Fibroblast of pulmonary artery (primary cell): Measurements from ENCODE around the gene POGLUT2.

ENCODE experiments used
- DNase-seq: peaks from one replicate; pipeline ENCODE4 v3.0.0-alpha.2; 2010; ENCODE audit warnings: low read depth
- H3K4me3 ChIP-seq: replicated peaks from 2 replicates; pipeline ENCODE4 v1.5.1; 2011; ENCODE audit warnings: low read depth, mild to moderate bottlenecking, control low read depth, low read length, moderate library complexity
- CTCF ChIP-seq: IDR thresholded peaks from 2 replicates; pipeline ENCODE4 v1.5.1; 2011; ENCODE audit warnings: mild to moderate bottlenecking, control low read depth, low read length, inconsistent platforms; ENCODE audit errors: missing control alignments

The POGLUT2 gene

GRCh38 chr13:102805680-102806079 is 6.9 kb upstream of the POGLUT2 start:
- DNase-seq, result no peak
- TF ChIP-seq CTCF, result no peak
- H3K4me3 ChIP-seq, result no peak overlapping the region

GRCh38 chr13:102800145-102801041 is 1.6 kb upstream of the POGLUT2 start:
- peak overlapping the region; percentile 89 for H3K4me3 ChIP-seq

DNA sequence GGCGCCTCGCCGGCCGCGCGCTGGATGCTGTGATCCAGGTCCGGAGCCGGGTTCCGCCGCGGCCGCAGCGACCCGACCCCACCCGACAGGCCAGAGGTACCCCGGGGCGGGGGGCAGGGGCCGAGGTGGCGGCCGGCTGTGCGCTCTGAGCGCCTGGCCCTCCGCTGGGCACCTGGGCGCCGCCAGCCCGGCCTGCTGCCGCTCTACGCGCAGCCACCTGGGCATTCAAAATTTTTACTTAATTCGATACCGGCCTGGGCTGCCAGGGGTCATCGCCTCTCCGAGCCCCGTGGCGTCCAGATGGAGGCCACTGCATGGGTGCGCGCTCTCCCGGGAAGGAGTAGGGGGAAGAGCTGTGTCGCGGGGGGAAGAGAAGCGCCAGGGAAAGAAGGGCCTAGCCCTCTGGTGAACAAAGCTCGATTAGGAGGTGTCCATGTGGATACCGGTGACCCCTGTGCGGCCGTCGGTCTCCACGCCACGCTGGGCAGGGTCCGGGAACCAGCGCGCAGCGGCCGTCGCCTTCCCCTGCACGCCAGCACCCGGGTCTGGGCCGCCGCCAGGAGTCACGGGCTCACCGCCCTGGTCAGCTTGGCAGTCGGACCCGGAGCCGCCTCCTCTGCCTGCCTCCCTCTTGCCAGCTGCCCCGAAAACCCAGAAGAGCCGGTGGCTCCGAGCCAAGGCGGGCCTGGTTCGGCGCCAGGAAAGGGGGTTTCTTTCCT is 809 bp upstream of the POGLUT2 start:
- peak; percentile 19 for DNase-seq
- no peak for TF ChIP-seq CTCF
- peak overlapping the region; percentile 89 for H3K4me3 ChIP-seq

More at GRCh38 chr13:102800145-102801041, 1.6 kb upstream of the POGLUT2 start:
- peak; percentile 55 for TF ChIP-seq CTCF
- peak; percentile 76 for DNase-seq

DNA sequence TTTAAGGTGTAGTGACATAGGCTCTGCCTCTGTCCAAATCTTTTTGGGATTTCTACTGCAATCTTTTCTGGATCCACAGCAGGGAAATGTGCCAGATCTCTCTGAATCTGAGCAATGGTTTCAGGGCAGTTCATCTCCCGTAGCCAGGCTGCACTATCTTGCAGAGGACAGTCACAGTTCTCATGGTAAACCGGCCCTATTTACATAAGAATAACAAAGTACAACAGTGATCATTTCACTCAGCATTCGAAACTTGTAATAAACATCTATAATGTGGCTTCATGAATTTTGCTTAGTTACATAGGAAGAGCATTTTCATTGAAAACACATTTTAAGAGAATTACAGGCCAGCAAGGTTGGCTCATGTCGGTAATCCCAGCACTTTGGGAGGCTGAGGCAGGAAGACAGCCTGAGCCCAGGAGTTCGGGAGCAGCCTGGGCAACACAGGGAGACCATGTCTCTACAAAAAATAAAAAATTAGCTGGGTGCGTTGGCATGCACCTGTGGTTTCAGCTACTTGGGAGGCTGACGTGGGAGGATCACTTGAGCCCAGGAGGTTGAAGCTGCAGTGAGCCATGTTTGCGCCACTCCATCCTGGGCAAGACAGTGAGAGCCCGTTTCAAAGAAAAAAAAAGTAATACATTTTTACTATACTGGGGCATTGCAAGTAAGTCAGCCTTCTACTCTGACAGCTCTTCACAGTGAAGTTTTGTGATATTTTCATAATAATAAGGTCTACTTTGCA is 5.0 kb downstream of the POGLUT2 start:
- TF ChIP-seq CTCF, result no peak
- DNase-seq, result no peak
- no peak overlapping the region for H3K4me3 ChIP-seq

GRCh38 chr13:102792396-102792795 is 6.4 kb downstream of the POGLUT2 start:
- DNase-seq, result no peak
- no peak for TF ChIP-seq CTCF
- H3K4me3 ChIP-seq, result no peak overlapping the region

DNA sequence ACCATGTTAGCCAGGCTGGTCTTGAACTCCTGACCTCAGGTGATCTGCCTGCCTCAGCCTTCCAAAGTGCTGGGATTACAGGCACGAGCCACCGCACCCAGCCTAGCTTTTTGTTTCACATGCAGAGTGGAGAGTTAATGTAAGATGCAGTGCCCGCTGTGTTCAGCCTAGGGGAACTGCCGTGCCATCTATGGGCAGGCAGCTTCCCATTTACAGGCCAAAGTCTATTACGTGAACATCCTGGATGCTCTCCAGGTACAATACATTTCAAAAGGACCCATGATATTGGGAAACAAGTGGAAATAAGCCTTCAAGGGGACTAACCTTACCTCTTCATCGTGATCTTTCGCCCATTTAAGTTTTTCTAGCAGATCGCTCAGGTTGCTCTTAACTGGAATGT is 10.1 kb downstream of the POGLUT2 start:
- no peak for DNase-seq
- no peak for TF ChIP-seq CTCF
- no peak overlapping the region for H3K4me3 ChIP-seq
